GM19397 (cell line): ENCODE data around the gene CARD11.

Experiments
- ATAC-seq: cut with Tn5 transposase; IDR thresholded peaks from one replicate; pipeline ENCODE4 v1.9.1; 2021; ENCODE audit warnings: mild to moderate bottlenecking, moderate library complexity; ENCODE audit not compliant: unreplicated experiment

CARD11 gene

DNA sequence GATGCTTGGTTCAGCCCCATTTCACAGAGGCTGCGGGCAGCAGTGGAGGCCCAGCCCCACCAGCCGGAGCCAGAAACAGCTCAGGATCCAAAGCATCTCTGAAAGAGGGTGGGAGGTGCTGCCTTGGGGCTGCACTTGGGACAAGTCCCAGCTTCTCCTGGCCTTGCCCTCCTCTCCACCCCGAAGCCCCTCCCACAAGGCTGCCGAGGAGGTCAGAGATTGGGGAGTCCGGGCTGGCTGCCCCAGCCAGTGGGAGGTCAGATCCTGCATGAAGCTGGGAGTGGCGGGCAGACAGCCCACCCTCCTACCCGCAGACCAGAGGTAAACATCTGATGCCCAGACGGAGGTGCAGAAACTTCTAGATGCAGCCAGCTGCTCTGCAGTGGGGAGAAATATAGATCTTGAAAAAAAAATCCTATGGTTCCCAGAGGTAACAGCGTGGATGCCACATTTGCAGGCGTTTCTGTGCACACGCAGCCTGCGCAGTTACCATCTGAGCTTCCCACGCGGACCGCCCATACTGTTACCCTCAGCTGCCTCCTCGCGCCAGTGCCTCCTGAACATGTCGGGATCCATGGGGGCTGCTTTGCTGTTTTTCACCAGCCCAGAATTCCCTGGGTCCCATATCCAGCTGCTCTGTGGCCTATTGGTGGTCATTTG lies 162.7 kb downstream of the CARD11 start:
- no peak for ATAC-seq

DNA sequence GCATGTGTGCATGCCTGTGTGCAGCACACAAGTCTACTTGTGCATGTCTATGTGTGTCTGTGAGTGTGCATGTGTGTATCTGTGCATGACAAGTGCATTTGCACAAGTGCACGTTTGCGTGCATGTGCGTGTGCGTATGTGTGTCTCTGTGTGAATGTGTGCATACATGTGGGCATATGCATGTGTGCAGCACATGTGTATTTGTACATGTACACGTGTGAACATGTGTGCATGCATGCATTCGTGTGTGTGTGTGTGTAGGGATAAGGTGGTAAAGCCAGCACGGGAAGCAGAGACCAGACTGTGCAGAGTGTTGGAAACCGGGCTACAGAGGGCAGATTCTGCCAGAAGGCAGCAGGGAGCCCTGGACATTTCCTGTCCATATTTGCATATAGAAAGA lies 163.6 kb downstream of the CARD11 start:
- no peak for ATAC-seq

DNA sequence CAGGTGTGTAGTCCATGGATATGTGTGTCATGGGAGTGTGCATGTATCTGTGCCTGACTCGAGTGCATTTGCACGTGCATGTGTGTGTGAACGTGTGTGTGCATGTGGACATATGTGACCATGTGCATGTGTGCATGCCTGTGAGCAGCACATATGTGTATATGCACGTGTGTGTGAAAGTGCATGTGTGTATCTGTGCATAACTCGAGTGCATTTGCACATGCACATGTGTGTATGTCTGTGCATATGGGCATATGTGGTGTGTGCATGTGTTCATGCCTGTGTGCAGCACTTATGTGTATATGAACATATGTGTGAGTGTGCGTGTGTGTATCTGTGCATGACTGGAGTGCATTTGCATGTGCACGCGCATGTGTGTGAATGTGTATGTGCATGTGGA lies 164.3 kb downstream of the CARD11 start:
- no peak for ATAC-seq

DNA sequence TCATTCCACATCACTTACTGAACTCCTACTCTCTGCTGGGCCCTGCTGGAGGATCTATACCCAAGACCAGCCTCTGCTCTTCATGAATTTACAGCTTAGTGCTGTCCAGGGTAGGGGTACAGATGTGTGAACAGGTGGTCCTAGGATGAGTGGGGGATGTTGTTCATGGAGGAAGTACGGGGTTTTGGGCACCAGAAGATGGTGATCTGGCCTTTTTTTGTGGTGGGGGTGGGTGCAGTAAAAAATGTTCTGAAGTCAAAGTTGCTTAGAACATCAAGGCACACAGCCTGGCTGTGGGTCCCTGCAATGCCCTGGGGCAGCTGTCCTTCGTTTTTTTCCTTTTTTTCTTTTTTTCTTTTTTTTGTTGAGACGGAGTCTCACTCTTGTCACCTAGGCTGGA lies 165.4 kb downstream of the CARD11 start:
- ATAC-seq = no peak

DNA sequence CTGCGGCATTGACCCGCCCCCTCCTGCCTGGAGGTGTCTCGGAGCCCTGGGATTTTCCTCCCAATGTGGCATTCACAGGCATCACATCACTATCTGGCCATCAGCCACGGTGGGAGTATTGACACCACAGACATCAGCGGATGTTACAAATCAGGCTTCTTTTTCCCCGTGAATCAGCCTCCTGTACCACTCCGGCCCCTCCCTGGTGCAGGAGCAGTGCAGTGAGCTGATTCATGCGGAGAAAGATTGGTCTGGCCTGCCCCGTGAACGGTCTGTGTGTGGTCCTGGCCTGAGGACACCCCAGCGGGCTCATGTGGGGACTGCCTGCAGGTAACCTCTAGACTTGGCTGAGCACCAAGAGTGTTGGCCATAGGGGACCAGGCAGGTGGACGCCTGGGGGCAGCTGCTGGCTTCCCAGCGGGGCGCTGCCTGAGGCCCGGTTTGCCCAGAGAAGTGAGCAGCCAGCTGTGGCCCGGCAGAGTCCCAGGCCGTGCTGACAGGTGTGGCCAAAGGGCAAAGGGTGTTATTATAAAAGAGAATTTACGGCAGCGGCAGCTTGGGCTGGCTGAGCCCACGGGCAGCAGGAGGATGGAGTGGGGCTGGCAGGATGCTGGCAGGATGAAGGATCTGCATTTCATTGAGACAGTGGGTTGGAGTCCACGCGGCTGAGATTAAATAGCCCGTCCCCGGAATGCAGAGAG lies 167.5 kb downstream of the CARD11 start:
- no peak for ATAC-seq

DNA sequence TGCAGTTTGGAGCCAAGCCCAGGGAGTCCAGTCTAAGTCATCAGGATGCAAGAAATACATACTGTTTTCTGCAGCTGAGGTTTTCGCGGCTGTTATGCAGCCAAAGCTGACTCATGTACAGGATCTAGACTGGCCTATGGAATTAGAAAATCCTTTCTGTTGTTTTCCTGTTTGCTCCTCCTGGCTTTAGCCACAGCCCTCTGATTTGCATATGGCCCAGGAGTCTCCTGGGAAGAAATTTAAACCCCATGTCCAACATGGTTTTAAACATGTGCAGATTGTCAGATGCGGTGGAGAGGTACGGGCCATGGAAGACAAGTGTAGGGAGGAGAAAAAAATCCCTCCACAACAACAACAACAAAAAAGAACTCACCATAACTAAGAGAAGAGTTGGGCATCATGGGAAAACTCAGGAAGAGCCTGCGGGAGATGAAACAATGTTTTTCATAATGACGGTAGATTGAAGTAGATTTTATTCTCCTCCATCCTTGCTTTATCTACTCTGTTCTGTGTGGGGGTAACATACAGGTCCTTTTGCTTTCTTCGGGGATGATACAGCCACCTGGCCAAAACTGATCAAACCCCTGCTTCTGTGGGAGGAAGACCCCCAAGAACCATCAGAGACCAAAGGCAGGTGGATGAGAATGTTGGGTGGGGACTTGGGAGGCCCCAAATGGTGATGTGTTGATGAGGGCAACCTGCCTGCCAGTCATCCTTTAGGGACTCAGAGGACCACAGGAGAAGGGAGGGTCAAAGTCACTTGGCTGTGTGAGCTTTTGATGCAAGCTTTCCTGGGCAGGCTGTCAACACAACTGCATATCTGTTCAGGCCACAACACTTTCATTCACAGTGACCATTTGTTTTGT lies 169.7 kb downstream of the CARD11 start:
- ATAC-seq = no peak

DNA sequence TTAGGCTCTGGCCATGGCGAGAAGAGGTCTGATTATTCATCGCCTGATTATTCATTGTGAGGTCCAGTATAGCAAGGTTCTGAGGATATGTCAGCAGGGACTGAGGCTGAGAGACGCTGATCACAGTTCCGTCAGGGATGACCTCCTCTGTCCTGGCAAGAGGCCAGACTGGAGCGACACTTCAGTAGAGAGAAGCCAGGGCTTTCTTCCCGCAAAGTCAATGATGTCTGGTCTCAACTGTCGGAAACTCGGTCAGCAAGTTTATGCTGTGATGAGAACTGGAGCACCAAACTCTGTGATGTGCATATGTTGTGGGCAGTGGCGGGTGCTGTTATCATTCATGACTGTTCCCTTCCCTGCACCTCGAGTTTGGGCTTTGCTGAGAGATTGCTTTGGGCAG lies 170.5 kb downstream of the CARD11 start:
- ATAC-seq = no peak

DNA sequence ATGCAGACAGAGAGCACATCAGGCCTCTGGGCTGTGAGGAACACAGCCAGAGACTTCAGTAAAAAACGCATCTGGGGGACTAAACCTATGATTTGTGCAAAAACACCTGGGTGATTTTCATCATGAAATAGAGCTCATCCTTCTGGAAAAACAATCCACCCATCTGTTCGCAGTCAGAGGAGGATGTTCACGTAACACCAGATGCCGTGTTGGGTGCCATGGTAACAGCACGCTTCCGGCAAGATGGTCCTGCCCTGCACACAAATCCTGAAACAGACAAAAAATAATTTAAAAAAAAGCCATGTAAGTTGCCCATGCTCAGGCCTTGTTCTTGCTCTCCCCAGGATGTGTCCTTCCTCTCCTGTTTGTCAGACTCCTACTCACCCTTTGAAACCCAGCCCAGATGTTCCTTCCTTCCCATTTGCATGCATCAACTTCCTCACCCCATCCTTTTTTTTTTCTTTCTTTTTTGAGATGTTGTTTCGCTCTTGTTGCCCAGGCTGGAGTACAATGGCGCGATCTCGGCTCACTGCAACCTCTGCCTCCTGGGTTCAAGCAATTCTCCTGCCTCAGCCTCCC lies 171.3 kb downstream of the CARD11 start:
- no peak for ATAC-seq

DNA sequence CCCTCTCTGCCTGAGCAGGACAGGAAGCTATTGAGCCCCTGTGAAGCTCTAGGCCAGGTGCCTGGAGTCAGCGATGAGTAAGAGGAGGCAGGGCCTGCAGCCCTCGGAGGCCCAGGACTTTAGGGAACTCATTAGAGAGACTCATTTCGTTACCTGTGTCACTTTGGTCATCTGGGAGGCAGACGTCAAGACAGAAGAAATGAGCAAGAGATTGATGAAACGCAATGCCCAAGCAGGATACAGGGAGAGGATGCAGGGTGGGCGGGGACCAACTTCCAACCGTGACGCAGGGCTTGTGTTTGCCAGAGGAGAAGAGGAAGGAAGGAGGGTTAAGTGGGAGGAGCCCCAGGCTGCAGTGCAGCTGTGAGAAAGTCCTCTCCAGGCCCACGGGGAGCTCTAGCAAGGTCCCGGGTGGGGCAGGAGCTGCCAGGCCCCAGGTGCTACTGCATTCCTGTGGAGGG lies 173.2 kb downstream of the CARD11 start:
- no peak for ATAC-seq

DNA sequence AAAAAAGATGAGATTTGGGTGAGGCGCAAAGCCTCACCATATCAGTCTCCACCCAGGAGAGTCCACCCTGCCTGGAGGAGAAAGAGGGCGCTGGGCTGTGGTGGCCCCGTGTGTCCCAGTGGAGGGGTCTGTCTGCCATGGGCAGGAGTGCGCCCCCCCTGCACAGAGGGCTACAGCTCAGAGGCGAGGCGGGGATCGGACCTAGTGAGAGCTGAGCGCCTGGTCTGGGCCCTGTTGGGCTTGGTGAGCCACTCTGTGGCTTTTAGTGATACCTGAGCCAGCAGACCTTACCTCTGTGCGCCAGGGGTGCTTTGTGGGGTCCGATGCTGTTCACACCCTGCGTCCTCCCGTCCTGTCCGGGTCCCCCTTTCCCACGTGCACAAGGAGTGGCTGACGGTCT lies 173.7 kb downstream of the CARD11 start:
- no peak for ATAC-seq

DNA sequence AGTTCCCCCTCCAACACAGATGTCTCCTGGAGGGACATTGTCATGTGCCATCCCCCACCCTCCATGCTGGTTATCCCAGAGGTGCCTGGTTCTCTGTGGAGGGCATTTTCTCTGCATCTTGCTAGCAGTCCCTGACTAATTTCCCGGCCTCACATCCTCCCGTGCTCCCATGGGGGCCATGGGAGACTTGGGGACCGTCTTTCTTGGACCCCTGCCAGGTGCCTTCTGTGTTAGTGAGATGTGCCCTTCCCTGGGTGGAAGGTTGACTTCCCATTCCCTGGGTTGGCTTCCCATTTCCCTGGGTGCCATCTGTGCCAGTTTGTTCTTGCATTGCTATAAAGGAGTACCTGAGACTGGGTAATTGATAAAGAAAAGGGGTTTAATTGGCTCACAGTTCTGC lies 177.1 kb downstream of the CARD11 start:
- ATAC-seq = no peak

DNA sequence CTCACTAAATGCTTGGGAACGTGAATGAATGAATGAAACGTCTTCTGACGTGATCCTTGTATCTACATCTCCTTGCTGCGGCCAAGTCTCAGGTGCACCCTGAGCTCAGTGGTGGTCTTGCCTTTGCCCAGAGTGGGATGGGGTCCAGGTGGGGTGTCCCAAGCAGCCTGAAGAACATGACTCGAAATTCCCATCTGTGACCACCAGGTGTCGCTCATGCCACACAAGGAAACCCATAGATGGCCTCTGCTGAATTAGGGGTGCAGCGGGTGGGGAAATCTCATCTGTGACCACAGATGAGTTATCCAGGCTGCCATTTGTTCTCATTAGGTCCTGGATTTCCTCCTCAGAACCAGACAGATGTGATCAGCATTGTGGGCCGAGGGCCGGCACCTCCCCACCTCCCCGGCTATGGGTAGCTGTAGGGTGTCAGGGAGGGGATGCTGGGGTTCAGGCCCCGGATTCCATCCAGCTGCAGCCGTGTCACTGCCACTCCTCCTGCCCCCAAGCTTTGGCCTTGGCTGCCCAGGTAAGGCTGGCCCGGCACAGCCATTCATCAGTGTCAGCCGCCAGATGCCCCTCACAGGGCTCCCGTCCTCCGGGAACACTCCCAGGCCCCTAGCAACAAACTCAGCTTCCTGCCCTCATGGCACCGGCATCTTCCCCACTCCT lies 178.5 kb downstream of the CARD11 start:
- ATAC-seq = no peak

DNA sequence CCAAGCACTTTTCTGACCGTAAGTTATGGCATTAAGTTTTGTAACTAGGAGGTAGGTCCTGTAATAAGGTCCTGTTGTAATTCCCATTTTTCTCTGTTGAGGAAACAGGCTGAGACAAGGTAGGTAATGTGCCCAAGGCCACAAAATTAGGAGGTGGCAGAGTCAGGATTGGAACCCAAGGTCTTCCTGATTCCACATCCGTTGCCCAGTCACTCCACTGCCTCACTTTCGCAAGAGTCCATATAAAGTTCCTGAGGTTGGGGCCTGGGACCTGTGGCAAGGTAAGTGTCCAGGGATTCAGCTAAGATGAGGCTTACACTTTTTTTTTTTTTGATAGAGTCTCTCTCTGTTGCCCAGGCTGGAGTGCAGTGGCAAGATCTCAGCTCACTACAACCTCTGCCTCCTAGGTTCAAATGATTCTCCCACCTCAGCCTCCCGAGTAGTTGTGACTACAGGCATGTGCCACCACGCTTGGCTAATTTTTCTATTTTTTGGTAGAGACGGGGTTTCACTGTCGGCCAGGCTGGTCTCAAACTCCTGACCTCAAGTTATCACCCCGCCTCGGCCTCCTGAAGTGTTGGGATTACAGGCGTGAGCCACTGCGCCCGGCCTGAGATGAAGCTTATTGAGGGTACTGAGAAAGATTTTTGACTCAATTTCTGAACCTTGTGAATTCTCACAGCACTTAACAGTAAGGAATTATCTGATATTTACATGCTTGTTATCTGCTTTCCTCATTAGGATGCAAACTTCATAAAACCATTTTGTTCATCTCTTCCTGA lies 179.3 kb downstream of the CARD11 start:
- no peak for ATAC-seq

DNA sequence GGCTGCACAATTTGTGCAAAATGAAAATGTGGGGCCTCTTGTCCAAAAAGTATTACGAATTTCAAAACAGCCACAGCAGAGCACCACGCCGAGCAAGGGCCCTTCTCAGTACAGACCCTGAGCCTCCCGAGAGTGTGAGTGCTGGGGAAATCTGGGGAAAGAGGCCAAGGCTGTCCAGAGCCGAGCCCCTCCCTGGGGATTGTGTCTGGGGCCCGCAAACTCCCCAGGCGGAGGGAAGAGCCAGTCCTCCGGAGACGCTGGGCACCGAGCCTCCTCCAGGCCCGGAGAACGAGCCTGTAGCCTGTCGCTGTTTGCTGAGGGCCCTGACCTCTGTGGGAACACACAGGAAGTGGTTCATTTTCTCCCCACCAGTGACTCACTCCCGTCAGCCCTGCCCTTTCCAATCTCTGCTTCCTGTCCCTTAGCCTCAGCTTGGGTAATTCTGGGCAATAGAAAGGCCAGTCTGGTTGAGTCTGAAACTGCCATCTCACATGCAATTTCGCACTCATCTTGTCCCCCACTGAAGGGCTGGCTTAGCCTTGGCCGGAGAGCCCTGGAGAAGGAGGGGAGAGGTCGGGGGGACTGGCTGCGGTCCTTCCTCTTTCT lies 180.1 kb downstream of the CARD11 start:
- peak; percentile 91 for ATAC-seq

DNA sequence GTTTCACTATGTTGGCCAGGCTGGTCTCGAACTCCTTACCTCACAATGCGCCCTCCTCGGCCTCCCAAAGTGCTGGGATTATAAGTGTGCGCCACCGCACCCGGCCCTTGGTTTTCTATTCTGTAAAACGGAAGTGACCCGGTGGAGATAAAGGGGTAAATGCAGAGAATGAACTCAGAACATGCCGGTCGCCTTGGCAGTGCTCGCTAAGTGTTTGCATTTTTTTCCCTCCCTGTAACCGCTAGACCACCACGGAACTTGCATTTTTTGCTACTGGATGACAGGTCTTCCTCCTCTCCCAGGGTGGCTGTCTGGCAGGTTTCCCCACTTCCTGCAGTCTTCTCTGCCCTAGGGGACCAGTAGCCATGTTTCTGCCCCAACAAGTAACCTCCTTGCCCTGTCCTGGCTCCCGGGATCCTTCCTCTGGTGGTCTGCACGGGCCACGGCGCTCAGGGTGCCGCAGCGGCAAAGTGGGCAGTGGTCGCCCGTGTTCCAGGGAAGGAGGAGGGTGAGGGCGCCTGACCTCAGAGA lies 180.8 kb downstream of the CARD11 start:
- ATAC-seq = no peak

DNA sequence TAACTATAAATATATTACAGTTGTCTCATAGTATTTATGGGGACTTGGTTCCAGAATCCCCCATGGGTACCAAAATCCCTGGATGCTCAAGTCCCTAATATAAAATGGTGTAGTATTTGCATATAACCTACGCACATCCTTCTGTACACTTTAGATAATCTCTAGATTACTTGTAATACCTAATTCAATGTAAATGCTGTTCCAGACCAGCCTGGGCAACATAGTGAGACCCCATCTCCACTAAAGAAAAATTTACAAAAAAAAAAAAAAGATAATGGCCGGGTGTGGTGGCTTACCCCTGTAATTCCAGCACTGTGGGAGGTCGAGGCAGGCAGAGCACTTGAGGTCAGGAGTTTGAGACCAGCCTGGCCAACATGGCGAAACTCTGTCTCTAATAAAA lies 182.2 kb downstream of the CARD11 start:
- no peak for ATAC-seq

DNA sequence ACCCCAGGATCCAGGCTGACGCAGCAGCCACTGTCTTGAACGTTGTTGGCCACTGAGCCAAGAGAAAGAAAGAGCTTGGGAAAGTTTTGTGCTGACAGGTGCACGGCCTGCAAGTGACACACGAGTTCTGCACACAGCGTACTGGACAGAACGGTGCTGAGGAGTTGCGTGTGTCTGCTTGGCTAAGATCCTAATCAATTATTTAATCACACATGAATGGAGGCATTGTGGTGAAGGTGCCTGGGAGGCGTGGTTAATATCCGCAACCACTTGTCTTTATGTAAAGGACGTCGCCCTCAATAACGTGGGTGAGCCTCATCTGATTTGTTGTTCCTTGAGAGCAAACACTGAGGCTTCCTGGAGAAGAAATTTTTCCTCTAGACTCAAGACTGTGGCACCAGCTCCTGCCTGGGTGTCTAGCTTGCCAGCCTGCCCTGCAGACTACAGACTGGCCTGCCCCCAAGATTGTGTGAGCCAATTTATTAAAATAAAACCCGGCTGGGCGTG lies 183.0 kb downstream of the CARD11 start:
- no peak for ATAC-seq

DNA sequence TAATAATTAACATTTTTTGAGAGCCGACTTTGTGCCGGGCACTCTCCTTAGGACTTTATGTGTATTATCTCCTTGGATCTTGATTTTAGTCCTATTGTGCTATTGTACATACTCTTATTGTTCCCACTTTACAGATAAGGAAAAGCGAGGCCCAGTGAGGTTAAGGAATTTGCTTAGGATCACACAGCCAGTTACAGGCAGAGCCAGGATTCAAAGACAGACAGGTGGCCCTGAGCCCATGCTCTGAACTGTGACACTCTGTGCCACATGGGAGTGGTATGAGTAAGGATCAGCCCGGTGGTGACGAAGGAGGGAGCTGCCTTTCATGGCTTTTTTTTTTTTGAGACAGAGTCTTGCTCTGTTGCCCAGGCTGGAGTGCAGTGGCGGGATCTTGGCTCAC lies 183.7 kb downstream of the CARD11 start:
- ATAC-seq = no peak

DNA sequence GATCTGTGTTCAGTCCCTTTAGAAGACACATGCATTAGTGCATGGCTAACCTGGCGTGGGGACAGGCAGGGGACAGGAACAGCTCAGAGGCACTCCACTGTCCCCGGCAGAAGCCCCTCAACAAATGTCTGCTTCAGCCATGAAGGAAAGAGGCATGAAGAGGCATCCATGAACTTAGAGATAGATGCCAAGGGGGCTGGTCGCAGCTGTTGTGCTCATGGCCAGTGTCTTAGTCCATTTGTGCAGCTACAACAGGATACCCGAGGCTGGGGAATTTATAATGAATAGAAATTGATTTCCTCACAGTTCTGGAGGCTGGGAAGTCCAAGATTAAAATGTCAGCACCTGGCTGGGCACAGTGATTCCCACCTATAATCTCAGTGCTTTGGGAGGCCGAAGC lies 185.0 kb downstream of the CARD11 start:
- no peak for ATAC-seq
